ENCODE results near the gene CDA. TPM values are rescaled to one million over a fixed set of nuclear protein-coding genes. Genes with fewer than 3 reads are reported as not detected.

The CDA gene
- total RNA-seq, 1 experiment from 2014 or later: 6.5 TPM

GRCh38 chr1:20575541-20576336, 13.2 kb upstream of the CDA start:
- Histone ChIP-seq H3K27me3 (ENCODE audit: insufficient read depth, low read length) (no peaks in the 10 kb centered on the region; the same call in 1 of the 2 replicates), H4K91ac (ENCODE audit: insufficient read length, low read depth, low read length) (no peak overlapping the region), H3K4ac (ENCODE audit: low read depth, low read length) (no peak overlapping the region), H3K9ac (ENCODE audit: extremely low read depth, insufficient read length, low read length) (no peak overlapping the region), H3K27ac (ENCODE audit: insufficient read length, low read depth, low read length) (no peak overlapping the region), H2BK20ac (ENCODE audit: low read depth, low read length, poor library complexity, severe bottlenecking) (no peak overlapping the region), H2BK15ac (ENCODE audit: low read depth, low read length) (no peak overlapping the region), H3K23me2 (ENCODE audit: insufficient read length, low read depth, low read length, poor library complexity, severe bottlenecking) (no peaks in the 10 kb centered on the region), H3K4me1 (ENCODE audit: insufficient read depth, low read length) (no peaks in the 10 kb centered on the region), H3K56ac (ENCODE audit: insufficient read length, low read depth, low read length) (no peak overlapping the region), H2AFZ (ENCODE audit: low read length) (peak overlapping the region; percentile 79), H2BK12ac (ENCODE audit: insufficient read length, low read depth, low read length) (no peak overlapping the region), H4K20me1 (ENCODE audit: control insufficient read depth, insufficient read depth, insufficient read length) (no peaks in the 10 kb centered on the region), H4K5ac (ENCODE audit: insufficient read length, low read depth, low read length) (no peak overlapping the region), H4K8ac (replicated peaks; ENCODE audit: insufficient read length, low read depth, low read length) (no peak overlapping the region), H2BK120ac (ENCODE audit: low read depth, low read length, poor library complexity, severe bottlenecking) (no peak overlapping the region), H3K14ac (ENCODE audit: insufficient read depth, low read length) (no peak overlapping the region; the same call in 1 of the 2 replicates), H3K4me2 (ENCODE audit: insufficient read depth, insufficient read length, low read length) (no peak overlapping the region), H3K9me3 (ENCODE audit: control insufficient read depth, low read depth, low read length) (no peaks in the 10 kb centered on the region), H3K79me1 (ENCODE audit: insufficient read depth, low read depth, low read length, poor library complexity, severe bottlenecking) (no peaks in the 10 kb centered on the region), H2BK5ac (ENCODE audit: insufficient read length, low read length) (no peak overlapping the region), H3K23ac (ENCODE audit: insufficient read length, low read depth, low read length) (no peak overlapping the region), H2AK5ac (ENCODE audit: insufficient read length, low read length) (no peak overlapping the region), H3K79me2 (ENCODE audit: insufficient read depth, low read length) (no peaks in the 10 kb centered on the region), H3T11ph (ENCODE audit: low read length) (no peak overlapping the region), H3K18ac (ENCODE audit: insufficient read length, low read depth, low read length) (no peak overlapping the region)
- no CpG with 5 or more reads among the region's 10 CpGs for WGBS (ENCODE audit: extremely low coverage, insufficient read length, low lambda C conversion rate)
- no peak for TF ChIP-seq CTCF (conservative IDR thresholded peaks at IDR 0.05)
- Mint-ChIP-seq H3K27me3 (ENCODE audit: low read depth) (peaks cover 38% of the 10 kb centered on the region), H3K36me3 (ENCODE audit: insufficient read depth in 1 of 3, low read depth in 3 of 3) (no peaks in the 10 kb centered on the region), H3K4me3 (no peak overlapping the region), H3K27ac (no peak overlapping the region), H3K9me3 (peaks cover 0 to 3% of the 10 kb centered on the region in 2 experiments; a peak in 1 of 5 replicates), H3K4me1 (peaks cover 3 to 7% of the 10 kb centered on the region in 2 experiments; a peak in 2 of 4 replicates)
- DNase-seq: no peak

All from H9 (cell line).